Measurements from ENCODE around the gene KSR1.

DNA sequence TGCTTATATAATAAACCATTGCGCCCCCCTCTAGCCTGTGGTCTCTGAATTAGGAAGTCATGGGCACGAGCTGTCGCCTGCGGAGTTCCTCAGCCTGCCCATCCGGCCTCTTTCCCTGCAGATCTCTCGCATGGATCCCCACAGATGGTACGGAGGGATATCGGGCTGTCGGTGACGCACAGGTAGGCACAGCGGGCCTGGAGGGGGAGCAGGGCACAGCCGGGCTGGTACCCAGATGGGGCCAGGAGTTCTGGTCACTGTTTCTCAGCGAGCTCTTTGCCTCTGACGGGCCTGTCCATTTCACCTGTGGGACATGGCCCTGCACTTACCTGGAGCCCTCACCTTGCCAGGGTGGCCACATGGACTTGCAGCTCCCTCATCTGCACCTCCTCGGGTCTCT, 132.1 kb downstream of the KSR1 start:
- TF ChIP-seq ARNT (IDR thresholded peaks at IDR 0.05) (no peak), BHLHE40 (IDR thresholded peaks at IDR 0.05; ENCODE audit: borderline replicate concordance) (no peak), ELF4 (IDR thresholded peaks at IDR 0.05) (no peak)
